SU-DHL-6 (cell line): Measurements from ENCODE around the gene CERS6.

Source experiments
- H2AFZ ChIP-seq: fragments of 200-600 bp; sonication (generic); 2 replicates; pipeline ENCODE4 v1.6.1; 2014; ENCODE audit warnings: low read depth, mild to moderate bottlenecking, moderate library complexity, mixed read lengths, antibody characterized with exemption, low read length; ENCODE audit not compliant: severe bottlenecking
- H3F3A ChIP-seq: fragments of 200-600 bp; shearing (Covaris generic); 2 replicates; pipeline ENCODE4 v1.6.0; 2016; ENCODE audit warnings: antibody characterized with exemption, mild to moderate bottlenecking; ENCODE audit not compliant: insufficient read depth
- H3K27ac ChIP-seq: fragments of 200-600 bp; sonication (generic); 2 replicates; pipeline ENCODE4 v1.5.1; 2016; ENCODE audit warnings: low read depth, mild to moderate bottlenecking, low read length, moderate library complexity, mixed read lengths
- H3K27me3 ChIP-seq: fragments of 200-600 bp; sonication (generic), shearing (Covaris generic); 2 replicates; pipeline ENCODE4 v1.6.0; 2014; ENCODE audit warnings: mild to moderate bottlenecking, low read length
- H3K36me3 ChIP-seq: fragments of 200-600 bp; sonication (generic); 2 replicates; pipeline ENCODE4 v1.6.1; 2014; ENCODE audit warnings: mild to moderate bottlenecking, low read length, mixed read lengths
- H3K4me2 ChIP-seq: fragments of 300-600, 200-600 bp; shearing (Covaris generic), sonication (generic); 2 replicates; pipeline ENCODE4 v1.6.0; 2014; ENCODE audit warnings: low read length, low read depth, mild to moderate bottlenecking; ENCODE audit not compliant: poor library complexity, severe bottlenecking
- H3K4me3 ChIP-seq: fragments of 200-600 bp; sonication (generic); 2 replicates; pipeline ENCODE4 v1.5.1; 2014; ENCODE audit warnings: antibody characterized with exemption, low read length, mild to moderate bottlenecking, mixed read lengths; ENCODE audit not compliant: insufficient read depth, poor library complexity, severe bottlenecking
- H3K79me2 ChIP-seq: fragments of 200-600 bp; sonication (generic); 2 replicates; pipeline ENCODE4 v1.6.1; 2014; ENCODE audit warnings: mild to moderate bottlenecking, low read length, moderate library complexity; ENCODE audit not compliant: insufficient read depth
- H3K9ac ChIP-seq: fragments of 200-600 bp; sonication (generic); 2 replicates; pipeline ENCODE4 v1.7.0; 2014; ENCODE audit warnings: mild to moderate bottlenecking, low read length
- H3K9me2 ChIP-seq: fragments of 200-600 bp; sonication (generic); replicated peaks from 2 replicates; pipeline ENCODE4 v1.6.1; 2014; ENCODE audit warnings: low read length; ENCODE audit not compliant: insufficient read depth
- H3K9me3 ChIP-seq: fragments of 200-600 bp; sonication (generic); 2 replicates; pipeline ENCODE4 v1.6.1; 2014; ENCODE audit warnings: low read length, mixed read lengths; ENCODE audit not compliant: insufficient read depth
- H4K20me1 ChIP-seq: fragments of 200-600 bp; sonication (generic); 2 replicates; pipeline ENCODE4 v1.6.1; 2014; ENCODE audit warnings: low read depth, mild to moderate bottlenecking, antibody characterized with exemption, low read length, moderate library complexity, mixed read lengths
- EZH2phosphoT487 ChIP-seq: fragments of 200-600 bp; sonication (generic), shearing (Covaris generic); conservative IDR thresholded peaks from 2 replicates; pipeline ENCODE4 v1.6.1; 2018; ENCODE audit warnings: mild to moderate bottlenecking, antibody characterized with exemption, low read length, moderate library complexity, mixed read lengths
- TF ChIP-seq, protein P1 (sequence below): fragments of 200-600 bp; sonication (generic); IDR thresholded peaks from one replicate; pipeline ENCODE4 v1.5.1; 2017; ENCODE audit warnings: antibody characterized with exemption, mild to moderate bottlenecking, low read length, moderate library complexity; ENCODE audit not compliant: insufficient read depth, poor library complexity, severe bottlenecking

Gene CERS6

DNA sequence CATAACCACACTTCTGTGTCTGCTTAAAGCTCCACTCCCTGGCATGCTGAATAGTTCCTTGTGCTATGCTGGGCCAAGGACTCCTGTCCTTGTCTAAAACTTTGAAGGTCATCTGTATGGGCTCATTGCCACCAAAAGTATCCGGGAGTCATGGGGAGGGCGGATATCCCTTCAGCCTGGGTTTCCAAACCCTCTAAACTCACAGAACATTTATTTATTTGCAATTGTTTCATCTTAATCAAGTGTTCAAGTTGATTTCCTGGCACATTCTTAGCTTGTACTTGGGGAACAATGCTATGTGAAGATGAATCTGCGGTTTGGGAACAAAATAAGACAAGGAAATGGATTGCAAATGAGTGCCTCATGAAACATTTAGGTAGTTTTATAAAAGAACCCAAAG lies 348.1 kb downstream of the CERS6 start:
- no peak overlapping the region for H3K27ac ChIP-seq
- H3K36me3 ChIP-seq = no peaks in the 10 kb centered on the region
- no peaks in the 10 kb centered on the region for H3K9me2 ChIP-seq
- no peaks in the 10 kb centered on the region for H4K20me1 ChIP-seq
- H3K9ac ChIP-seq = no peak overlapping the region
- H3K4me3 ChIP-seq = no peak overlapping the region
- no peak overlapping the region for H3K4me2 ChIP-seq
- no peaks in the 10 kb centered on the region for H3K27me3 ChIP-seq
- TF ChIP-seq, protein P1, sequence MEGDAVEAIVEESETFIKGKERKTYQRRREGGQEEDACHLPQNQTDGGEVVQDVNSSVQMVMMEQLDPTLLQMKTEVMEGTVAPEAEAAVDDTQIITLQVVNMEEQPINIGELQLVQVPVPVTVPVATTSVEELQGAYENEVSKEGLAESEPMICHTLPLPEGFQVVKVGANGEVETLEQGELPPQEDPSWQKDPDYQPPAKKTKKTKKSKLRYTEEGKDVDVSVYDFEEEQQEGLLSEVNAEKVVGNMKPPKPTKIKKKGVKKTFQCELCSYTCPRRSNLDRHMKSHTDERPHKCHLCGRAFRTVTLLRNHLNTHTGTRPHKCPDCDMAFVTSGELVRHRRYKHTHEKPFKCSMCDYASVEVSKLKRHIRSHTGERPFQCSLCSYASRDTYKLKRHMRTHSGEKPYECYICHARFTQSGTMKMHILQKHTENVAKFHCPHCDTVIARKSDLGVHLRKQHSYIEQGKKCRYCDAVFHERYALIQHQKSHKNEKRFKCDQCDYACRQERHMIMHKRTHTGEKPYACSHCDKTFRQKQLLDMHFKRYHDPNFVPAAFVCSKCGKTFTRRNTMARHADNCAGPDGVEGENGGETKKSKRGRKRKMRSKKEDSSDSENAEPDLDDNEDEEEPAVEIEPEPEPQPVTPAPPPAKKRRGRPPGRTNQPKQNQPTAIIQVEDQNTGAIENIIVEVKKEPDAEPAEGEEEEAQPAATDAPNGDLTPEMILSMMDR = no peak
- no peak for TF ChIP-seq EZH2phosphoT487
- no peaks in the 10 kb centered on the region for H3F3A ChIP-seq
- H3K79me2 ChIP-seq = no peaks in the 10 kb centered on the region
- no peak overlapping the region for H2AFZ ChIP-seq
- H3K9me3 ChIP-seq = no peaks in the 10 kb centered on the region

DNA sequence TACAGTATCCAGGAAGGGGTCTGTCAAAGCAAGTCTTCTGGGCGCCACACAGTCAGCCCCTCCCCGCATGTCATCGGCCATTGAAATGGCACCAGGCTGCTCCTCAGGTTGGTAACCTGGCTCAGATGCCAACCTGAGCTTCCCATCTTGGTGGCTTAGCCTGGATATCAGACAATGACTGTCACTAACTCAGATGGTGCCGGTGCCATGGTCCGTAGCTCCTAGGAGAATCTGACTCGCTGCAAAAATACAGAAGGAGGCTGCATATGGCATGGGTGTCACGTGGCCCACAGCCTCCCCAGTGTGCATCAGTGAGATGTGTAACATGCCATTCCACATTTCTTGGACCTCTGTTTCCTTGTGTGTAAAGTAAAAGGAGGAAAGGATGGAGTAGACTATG lies 349.5 kb downstream of the CERS6 start:
- Histone ChIP-seq H3K79me2 (no peaks in the 10 kb centered on the region), H3K9ac (no peak overlapping the region), H3K4me2 (no peak overlapping the region), H3K27ac (no peak overlapping the region), H3K9me3 (no peaks in the 10 kb centered on the region), H3K27me3 (no peaks in the 10 kb centered on the region), H3F3A (no peaks in the 10 kb centered on the region), H4K20me1 (no peaks in the 10 kb centered on the region), H3K4me3 (no peak overlapping the region), H3K9me2 (no peaks in the 10 kb centered on the region), H2AFZ (no peak overlapping the region), H3K36me3 (no peaks in the 10 kb centered on the region)
- TF ChIP-seq, protein P1 = no peak
- no peak for TF ChIP-seq EZH2phosphoT487

DNA sequence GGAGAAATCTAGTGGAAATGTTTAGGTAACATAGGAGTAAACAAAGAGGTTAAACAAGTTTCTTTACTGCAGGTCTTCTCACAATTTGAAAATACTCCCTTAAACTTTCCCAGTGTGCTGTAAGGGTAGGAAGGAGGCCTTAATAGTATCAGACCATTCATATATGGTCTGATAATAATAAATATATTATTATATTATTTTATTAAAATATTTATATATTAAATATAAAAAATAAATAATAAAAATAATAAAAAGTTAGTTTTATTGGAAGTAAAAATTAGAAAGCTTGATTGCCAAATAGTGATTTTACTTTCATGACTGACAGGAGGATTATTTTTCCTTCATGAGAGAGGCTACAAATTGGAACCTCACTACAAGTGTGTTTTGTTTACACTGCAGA lies 353.5 kb downstream of the CERS6 start:
- TF ChIP-seq, protein P1 = no peak
- TF ChIP-seq EZH2phosphoT487 = no peak
- H3K4me2 ChIP-seq = no peak overlapping the region

More for the DNA sequence above, 353.5 kb downstream of the CERS6 start:
- no peaks in the 10 kb centered on the region for H3F3A ChIP-seq
- no peaks in the 10 kb centered on the region for H3K27me3 ChIP-seq
- no peaks in the 10 kb centered on the region for H3K9me3 ChIP-seq
- H2AFZ ChIP-seq = no peak overlapping the region
- H3K79me2 ChIP-seq = no peaks in the 10 kb centered on the region
- H3K4me3 ChIP-seq = no peak overlapping the region
- no peak overlapping the region for H3K9ac ChIP-seq
- H3K9me2 ChIP-seq = no peaks in the 10 kb centered on the region; the same call in 1 of the 2 replicates
- H3K27ac ChIP-seq = no peak overlapping the region
- H4K20me1 ChIP-seq = no peaks in the 10 kb centered on the region
- no peaks in the 10 kb centered on the region for H3K36me3 ChIP-seq
